ENCODE data around the gene ANKRD17. TPM values are rescaled to one million over a fixed set of nuclear protein-coding genes. Genes with fewer than 3 reads are reported as not detected.
"Not testable (repeated sequence)": the region's sequence is repeated elsewhere in the genome, so short reads cannot be mapped to it uniquely, and the experiment has no call there.

ANKRD17 gene
- total and polyA plus RNA-seq, 4 donors = 67.0 to 99.9 (median 73.9) TPM

DNA sequence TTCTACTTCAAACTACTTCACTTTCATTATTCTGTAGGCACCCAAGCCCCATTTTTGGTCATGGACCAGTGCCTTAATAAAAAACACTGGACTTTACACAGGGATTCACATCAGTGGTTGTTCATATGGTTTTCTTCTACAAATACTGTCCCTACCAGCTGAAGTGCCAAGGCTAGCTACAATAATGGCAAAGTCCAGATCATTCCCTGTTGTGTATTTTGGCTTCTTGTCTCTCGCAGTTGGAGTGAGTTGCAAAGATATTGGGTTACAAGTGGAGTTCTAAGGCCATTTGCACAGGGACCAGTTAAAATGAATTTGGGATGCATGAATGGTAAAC is 16.7 kb upstream of the ANKRD17 start:
- H3K4me1 ChIP-seq (ENCODE audit: control insufficient read depth, insufficient read depth, low read length) = no peaks in the 10 kb centered on the region
- H3K4me3 ChIP-seq (ENCODE audit: low read depth, low read length) = no peak overlapping the region
- H3K27ac ChIP-seq (ENCODE audit: low read depth, low read length) = no peak overlapping the region
- H3K9me3 ChIP-seq (ENCODE audit: control insufficient read depth, insufficient read depth, low read length) = peaks cover 3% of the 10 kb centered on the region
- 80% methylated on average over 1 of the region's 1 CpG for WGBS (ENCODE audit: insufficient coverage)
- DNase-seq (ENCODE audit: low read depth in 4 of 6, low spot score in 6 of 6) = no peak
- H3K27me3 ChIP-seq (ENCODE audit: control insufficient read depth, insufficient read depth, low read length) = no peaks in the 10 kb centered on the region
- no peaks in the 10 kb centered on the region for H3K36me3 ChIP-seq (ENCODE audit: control insufficient read depth, insufficient read depth, low read length)

DNA sequence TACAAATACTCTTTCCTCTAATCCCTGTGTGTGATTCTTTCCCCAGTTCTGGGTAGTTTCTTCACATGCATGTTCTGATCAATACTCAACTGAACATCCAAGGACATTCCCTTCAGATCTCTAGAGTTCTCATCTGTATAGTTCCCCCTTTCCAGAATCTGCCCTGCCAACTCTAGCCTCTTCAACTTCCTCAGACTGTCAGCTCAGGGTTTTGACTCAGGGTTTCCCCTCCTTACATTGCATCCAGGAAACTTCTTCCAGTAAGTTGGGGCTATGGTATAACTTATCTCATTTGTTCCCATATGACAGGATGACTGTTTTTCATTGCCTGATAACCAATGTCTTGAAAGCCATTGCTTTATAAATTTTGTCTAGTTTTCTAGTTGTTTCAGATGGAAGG is 14.2 kb upstream of the ANKRD17 start:
- H3K27me3 ChIP-seq (ENCODE audit: control insufficient read depth, insufficient read depth, low read length) = no peaks in the 10 kb centered on the region
- peaks cover 1% of the 10 kb centered on the region for H3K9me3 ChIP-seq (ENCODE audit: control insufficient read depth, insufficient read depth, low read length)
- no peak overlapping the region for H3K27ac ChIP-seq (ENCODE audit: low read depth, low read length)
- H3K4me1 ChIP-seq (ENCODE audit: control insufficient read depth, insufficient read depth, low read length) = no peaks in the 10 kb centered on the region
- H3K4me3 ChIP-seq (ENCODE audit: low read depth, low read length) = no peak overlapping the region
- no peaks in the 10 kb centered on the region for H3K36me3 ChIP-seq (ENCODE audit: control insufficient read depth, insufficient read depth, low read length)
- no peak for DNase-seq (ENCODE audit: low read depth in 4 of 6, low spot score in 6 of 6)

DNA sequence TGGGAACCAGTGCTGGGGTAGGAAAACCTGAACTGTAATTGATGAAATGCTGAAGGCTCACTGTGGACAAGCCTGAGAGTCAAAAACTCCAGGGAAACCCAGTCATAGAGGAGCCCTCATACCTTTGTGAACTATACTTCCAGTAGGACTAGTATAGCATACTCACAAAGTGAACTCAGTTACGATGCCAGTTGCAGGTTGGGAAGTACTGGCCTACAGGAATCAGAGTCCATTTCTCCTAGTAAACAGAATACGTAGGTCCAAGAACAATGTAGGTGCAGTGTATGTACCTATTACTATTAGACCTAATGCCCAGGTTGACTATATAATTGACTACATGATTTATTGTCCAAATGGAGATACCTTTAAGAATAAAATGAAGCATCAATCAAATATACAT is 8.5 kb upstream of the ANKRD17 start:
- no peaks in the 10 kb centered on the region for H3K36me3 ChIP-seq (ENCODE audit: control insufficient read depth, insufficient read depth, low read length)
- H3K4me3 ChIP-seq (ENCODE audit: low read depth, low read length) = no peak overlapping the region
- DNase-seq (ENCODE audit: low read depth in 4 of 6, low spot score in 6 of 6) = no peak
- no peaks in the 10 kb centered on the region for H3K27me3 ChIP-seq (ENCODE audit: control insufficient read depth, insufficient read depth, low read length)
- H3K4me1 ChIP-seq (ENCODE audit: control insufficient read depth, insufficient read depth, low read length) = no peaks in the 10 kb centered on the region
- no peak overlapping the region for H3K27ac ChIP-seq (ENCODE audit: low read depth, low read length)
- no CpG with 5 or more reads among the region's 2 CpGs for WGBS (ENCODE audit: insufficient coverage)
- H3K9me3 ChIP-seq (ENCODE audit: control insufficient read depth, insufficient read depth, low read length) = no peaks in the 10 kb centered on the region

DNA sequence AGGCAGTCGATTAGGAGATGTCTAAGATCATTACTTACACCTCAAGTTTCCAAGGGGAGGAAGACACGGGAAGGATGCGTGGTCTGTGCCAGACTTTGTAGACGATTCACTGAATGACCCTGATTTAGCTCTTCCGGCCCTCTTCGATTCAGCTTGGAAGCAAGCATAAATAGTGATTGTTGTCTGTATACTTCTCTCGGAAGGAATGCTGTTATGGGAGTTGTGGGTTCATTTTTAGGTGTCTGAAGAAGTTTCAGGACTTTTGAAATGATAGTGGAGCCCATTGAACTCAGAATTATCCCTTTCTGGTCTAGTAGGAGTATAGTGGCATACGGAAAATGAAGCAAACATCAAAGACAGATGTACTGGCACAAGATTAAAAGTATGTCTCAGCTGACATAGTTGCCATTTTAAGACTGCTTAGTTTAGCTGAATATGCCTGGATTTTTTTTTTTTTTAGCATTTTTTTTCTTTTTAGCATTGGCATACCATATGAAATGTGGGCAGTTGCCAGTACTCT is 1.0 kb upstream of the ANKRD17 start:
- H3K27ac ChIP-seq (ENCODE audit: low read depth, low read length) = peak overlapping the region; percentile 99
- WGBS (ENCODE audit: insufficient coverage) = 0% methylated on average over 7 of the region's 8 CpGs

DNA sequence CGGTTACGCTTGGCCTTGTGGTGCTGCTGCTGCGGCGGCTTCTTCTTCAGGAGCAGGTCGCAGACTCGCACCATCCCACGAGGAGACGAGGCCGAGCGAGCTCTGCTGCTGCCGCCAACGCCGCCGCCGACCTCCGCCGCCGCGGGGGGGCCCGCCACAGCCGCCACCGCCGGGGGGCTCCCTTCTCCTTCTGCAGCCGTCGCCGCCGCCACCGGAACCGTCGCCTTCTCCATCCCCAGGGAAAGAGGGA is 237 bp downstream of the ANKRD17 start:
- Histone ChIP-seq H3K36me3 (ENCODE audit: control insufficient read depth, insufficient read depth, low read length) (no peaks in the 10 kb centered on the region), H3K4me1 (ENCODE audit: control insufficient read depth, insufficient read depth, low read length) (peaks cover 7% of the 10 kb centered on the region), H3K27me3 (ENCODE audit: control insufficient read depth, insufficient read depth, low read length) (no peaks in the 10 kb centered on the region), H3K27ac (ENCODE audit: low read depth, low read length) (peak overlapping the region; percentile 99), H3K4me3 (ENCODE audit: low read depth, low read length) (peak overlapping the region; percentile 96), H3K9me3 (ENCODE audit: control insufficient read depth, insufficient read depth, low read length) (no peaks in the 10 kb centered on the region)
- DNase-seq (ENCODE audit: low read depth in 4 of 6, low spot score in 6 of 6) = no peak
- WGBS (ENCODE audit: insufficient coverage) = 0% methylated on average over 28 of the region's 30 CpGs

More for the DNA sequence above, 1.0 kb upstream of the ANKRD17 start:
- peak in 2 of 6 donors; percentile 9 to 65 for DNase-seq (ENCODE audit: low read depth in 4 of 6, low spot score in 6 of 6)
- no peaks in the 10 kb centered on the region for H3K36me3 ChIP-seq (ENCODE audit: control insufficient read depth, insufficient read depth, low read length)
- H3K4me1 ChIP-seq (ENCODE audit: control insufficient read depth, insufficient read depth, low read length) = peaks cover 7% of the 10 kb centered on the region
- no peaks in the 10 kb centered on the region for H3K9me3 ChIP-seq (ENCODE audit: control insufficient read depth, insufficient read depth, low read length)
- peak overlapping the region; percentile 96 for H3K4me3 ChIP-seq (ENCODE audit: low read depth, low read length)
- H3K27me3 ChIP-seq (ENCODE audit: control insufficient read depth, insufficient read depth, low read length) = no peaks in the 10 kb centered on the region

DNA sequence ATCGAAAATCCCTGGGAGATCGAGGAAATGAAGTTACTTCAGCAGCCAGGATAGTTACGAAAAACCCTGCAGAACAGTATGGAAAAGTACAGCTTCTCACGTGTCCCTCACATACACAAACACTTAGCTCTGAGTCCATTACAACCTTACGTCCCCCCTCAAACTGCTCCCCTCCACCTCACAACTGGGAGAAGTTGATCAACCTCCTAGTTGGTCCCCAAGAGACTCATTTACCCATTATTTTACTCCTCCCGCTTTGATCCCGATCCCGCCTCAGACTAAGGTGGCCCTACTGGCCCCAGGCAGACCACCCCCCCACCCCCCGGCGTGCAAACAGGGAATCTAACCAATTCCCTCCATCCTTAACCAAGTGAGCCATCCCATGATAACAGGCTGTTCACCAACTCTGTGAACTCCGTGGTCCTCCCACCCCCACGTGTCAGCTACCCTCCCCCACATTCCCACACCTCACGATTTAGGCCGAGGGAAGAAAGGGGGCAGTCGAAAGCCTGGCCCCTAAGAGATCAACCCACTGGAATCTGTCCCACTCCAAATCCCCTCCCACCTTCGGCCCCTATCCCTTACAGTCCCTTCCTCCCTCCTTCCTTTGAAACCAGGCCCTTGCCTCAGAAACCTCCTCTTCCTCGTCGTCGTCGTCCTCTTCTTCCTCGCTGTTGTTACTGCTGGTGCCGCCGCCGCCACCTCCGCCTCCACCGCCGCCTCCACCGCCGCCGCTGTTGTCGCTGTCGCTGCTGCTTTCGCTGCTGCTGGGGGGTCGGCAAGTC is 755 bp downstream of the ANKRD17 start:
- Histone ChIP-seq H3K27ac (ENCODE audit: low read depth, low read length) (peak overlapping the region; percentile 99), H3K36me3 (ENCODE audit: control insufficient read depth, insufficient read depth, low read length) (no peaks in the 10 kb centered on the region), H3K9me3 (ENCODE audit: control insufficient read depth, insufficient read depth, low read length) (no peaks in the 10 kb centered on the region), H3K4me1 (ENCODE audit: control insufficient read depth, insufficient read depth, low read length) (peaks cover 7% of the 10 kb centered on the region), H3K27me3 (ENCODE audit: control insufficient read depth, insufficient read depth, low read length) (no peaks in the 10 kb centered on the region), H3K4me3 (ENCODE audit: low read depth, low read length) (peak overlapping the region; percentile 96)
- DNase-seq (ENCODE audit: low read depth in 4 of 6, low spot score in 6 of 6) = peak; percentile 8 to 72 (median 39)
- WGBS (ENCODE audit: insufficient coverage) = 0% methylated on average over 31 of the region's 34 CpGs

DNA sequence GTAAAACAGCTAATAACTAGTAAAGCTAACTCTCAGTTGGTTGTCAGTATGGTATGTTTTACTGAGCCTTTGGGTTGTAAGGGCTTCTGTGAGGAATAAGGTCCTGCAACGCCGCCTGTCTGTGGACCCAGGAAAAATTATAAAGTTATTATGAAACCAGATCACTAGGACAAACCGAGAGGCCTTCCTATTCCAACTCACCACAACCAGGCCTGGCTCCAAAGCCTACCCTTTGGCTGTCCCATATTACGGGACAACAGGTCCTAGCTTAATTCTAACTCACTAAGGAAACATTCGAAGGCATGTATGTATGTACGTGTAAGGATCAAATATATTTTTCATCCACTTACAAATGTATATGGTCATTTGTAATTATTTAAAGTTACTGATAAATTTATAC is 1.4 kb downstream of the ANKRD17 start:
- peaks cover 7% of the 10 kb centered on the region for H3K4me1 ChIP-seq (ENCODE audit: control insufficient read depth, insufficient read depth, low read length)
- H3K36me3 ChIP-seq (ENCODE audit: control insufficient read depth, insufficient read depth, low read length) = no peaks in the 10 kb centered on the region
- H3K27ac ChIP-seq (ENCODE audit: low read depth, low read length) = peak overlapping the region; percentile 99
- no CpG with 5 or more reads among the region's 6 CpGs for WGBS (ENCODE audit: insufficient coverage)
- peak overlapping the region; percentile 96 for H3K4me3 ChIP-seq (ENCODE audit: low read depth, low read length)
- DNase-seq (ENCODE audit: low read depth in 4 of 6, low spot score in 6 of 6) = peak; percentile 38 to 88 (median 50)
- no peaks in the 10 kb centered on the region for H3K27me3 ChIP-seq (ENCODE audit: control insufficient read depth, insufficient read depth, low read length)
- no peaks in the 10 kb centered on the region for H3K9me3 ChIP-seq (ENCODE audit: control insufficient read depth, insufficient read depth, low read length)

DNA sequence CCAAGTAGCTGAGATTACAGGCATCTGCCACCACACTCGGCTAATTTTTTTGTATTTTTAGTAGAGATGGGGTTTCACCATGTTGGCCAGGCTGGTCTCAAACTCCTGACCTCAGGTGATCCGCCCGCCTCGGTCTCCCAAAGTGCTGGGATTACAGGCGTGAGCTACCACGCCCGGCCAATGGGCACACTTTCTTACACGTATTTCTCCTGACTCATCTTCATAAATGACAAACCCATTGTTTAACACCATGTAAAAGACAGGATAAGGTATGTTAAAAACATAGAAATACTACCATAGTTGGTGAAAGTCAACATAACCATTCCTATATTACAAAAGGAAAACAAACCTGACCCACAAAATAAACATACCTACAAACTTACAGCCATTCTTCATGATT is 2.8 kb downstream of the ANKRD17 start:
- DNase-seq (ENCODE audit: low read depth in 4 of 6, low spot score in 6 of 6); H3K27ac ChIP-seq (ENCODE audit: low read depth, low read length); H3K4me1 ChIP-seq (ENCODE audit: control insufficient read depth, insufficient read depth, low read length); H3K36me3 ChIP-seq (ENCODE audit: control insufficient read depth, insufficient read depth, low read length); H3K4me3 ChIP-seq (ENCODE audit: low read depth, low read length); H3K27me3 ChIP-seq (ENCODE audit: control insufficient read depth, insufficient read depth, low read length); H3K9me3 ChIP-seq (ENCODE audit: control insufficient read depth, insufficient read depth, low read length): not testable (repeated sequence)
- no CpG with 5 or more reads among the region's 8 CpGs for WGBS (ENCODE audit: insufficient coverage)

DNA sequence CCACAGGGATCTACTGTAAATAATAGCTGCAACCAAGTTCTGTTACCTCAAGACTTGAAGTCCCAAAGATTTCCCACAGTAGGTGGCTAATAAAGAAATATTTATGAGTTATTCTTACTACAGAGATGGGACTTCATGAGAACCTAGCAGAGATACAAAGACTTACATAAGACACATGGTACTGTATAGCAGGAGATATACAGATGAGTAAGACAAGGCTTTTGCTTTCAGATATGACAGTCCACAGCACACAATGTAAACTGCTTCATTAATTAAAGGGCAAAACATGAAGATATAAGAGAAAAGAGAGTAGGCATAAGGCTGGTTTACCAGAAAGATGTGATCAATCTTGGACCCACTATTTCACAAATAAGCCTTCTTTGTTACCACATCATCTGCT is 6.6 kb downstream of the ANKRD17 start:
- no peaks in the 10 kb centered on the region for H3K27me3 ChIP-seq (ENCODE audit: control insufficient read depth, insufficient read depth, low read length)
- no peaks in the 10 kb centered on the region for H3K9me3 ChIP-seq (ENCODE audit: control insufficient read depth, insufficient read depth, low read length)
- H3K36me3 ChIP-seq (ENCODE audit: control insufficient read depth, insufficient read depth, low read length) = peaks cover 7% of the 10 kb centered on the region
- H3K4me3 ChIP-seq (ENCODE audit: low read depth, low read length) = no peak overlapping the region
- DNase-seq (ENCODE audit: low read depth in 4 of 6, low spot score in 6 of 6) = no peak
- H3K4me1 ChIP-seq (ENCODE audit: control insufficient read depth, insufficient read depth, low read length) = peaks cover 5% of the 10 kb centered on the region
- no peak overlapping the region for H3K27ac ChIP-seq (ENCODE audit: low read depth, low read length)

DNA sequence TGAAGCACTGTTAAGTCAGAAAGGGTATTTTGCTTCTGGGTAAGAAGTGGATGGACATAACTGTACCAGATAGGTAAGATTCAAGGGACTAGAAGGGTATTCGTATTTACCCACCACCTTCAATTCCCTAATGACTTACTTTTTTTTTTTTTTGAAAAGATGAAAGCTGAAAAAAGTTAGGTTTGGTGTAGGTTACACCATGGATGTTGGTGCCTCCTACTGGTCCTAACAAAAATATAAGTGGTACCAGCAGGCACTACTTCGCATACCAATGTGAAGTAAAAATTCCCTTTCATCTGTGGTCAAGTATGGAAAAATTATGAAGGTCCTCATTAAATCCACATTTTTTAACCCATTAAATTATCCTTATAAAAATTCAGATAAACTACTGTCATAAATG is 7.2 kb downstream of the ANKRD17 start:
- H3K27ac ChIP-seq (ENCODE audit: low read depth, low read length) = no peak overlapping the region
- H3K27me3 ChIP-seq (ENCODE audit: control insufficient read depth, insufficient read depth, low read length) = no peaks in the 10 kb centered on the region
- no peak overlapping the region for H3K4me3 ChIP-seq (ENCODE audit: low read depth, low read length)
- no CpG with 5 or more reads among the region's 2 CpGs for WGBS (ENCODE audit: insufficient coverage)
- H3K4me1 ChIP-seq (ENCODE audit: control insufficient read depth, insufficient read depth, low read length) = peaks cover 5% of the 10 kb centered on the region
- H3K9me3 ChIP-seq (ENCODE audit: control insufficient read depth, insufficient read depth, low read length) = no peaks in the 10 kb centered on the region
- no peak for DNase-seq (ENCODE audit: low read depth in 4 of 6, low spot score in 6 of 6)
- peaks cover 7% of the 10 kb centered on the region for H3K36me3 ChIP-seq (ENCODE audit: control insufficient read depth, insufficient read depth, low read length)

Data from spinal cord (tissue), 10 donors.